Activated CD4-positive, alpha-beta T cell treated with anti-CD3 and anti-CD28 coated beads for 24 hours (primary cell): ENCODE data around the gene LTA4H.
A peak's percentile ranks its signal among the peaks of the same experiment; 100 is the strongest.

ENCODE experiments used
- DNase-seq, 2 donors: peaks; one replicate each; pipeline ENCODE4 v3.0.0-alpha.2; 2020; ENCODE audit warnings: low read depth in 2 of 2

LTA4H gene

DNA sequence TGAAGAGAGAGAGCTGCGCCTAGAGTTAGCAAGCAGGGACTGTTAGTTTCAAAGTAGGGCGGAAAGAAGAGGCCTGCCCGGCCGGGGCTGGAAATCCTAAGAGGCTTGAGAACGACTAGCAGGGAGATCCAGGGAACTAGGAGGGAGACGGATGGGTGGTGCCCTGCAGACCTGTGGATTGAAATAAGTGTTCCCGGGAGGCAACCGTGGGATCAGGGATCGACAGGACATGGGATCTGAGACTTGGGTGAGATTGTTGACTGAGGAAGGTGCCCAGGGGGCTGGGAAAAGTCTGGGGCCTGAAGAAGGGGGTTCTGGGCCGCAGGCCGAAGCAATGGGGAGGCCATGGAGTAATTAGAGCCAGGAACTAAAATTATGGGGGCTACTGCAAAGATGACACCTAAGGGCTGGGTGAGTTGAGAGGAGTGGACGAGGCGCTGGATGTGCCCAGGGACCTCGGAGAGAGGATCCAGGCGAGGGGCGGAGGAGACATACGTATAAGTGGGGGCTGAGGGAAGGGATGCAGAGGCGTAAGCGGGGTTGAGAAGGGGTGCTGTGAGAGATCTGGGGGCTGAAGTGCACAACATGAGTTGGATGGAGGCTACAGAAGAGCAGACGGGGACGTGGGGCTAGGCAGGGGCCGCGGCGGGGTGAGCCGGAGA, 635 bp downstream of the LTA4H start:
- no peak for DNase-seq

DNA sequence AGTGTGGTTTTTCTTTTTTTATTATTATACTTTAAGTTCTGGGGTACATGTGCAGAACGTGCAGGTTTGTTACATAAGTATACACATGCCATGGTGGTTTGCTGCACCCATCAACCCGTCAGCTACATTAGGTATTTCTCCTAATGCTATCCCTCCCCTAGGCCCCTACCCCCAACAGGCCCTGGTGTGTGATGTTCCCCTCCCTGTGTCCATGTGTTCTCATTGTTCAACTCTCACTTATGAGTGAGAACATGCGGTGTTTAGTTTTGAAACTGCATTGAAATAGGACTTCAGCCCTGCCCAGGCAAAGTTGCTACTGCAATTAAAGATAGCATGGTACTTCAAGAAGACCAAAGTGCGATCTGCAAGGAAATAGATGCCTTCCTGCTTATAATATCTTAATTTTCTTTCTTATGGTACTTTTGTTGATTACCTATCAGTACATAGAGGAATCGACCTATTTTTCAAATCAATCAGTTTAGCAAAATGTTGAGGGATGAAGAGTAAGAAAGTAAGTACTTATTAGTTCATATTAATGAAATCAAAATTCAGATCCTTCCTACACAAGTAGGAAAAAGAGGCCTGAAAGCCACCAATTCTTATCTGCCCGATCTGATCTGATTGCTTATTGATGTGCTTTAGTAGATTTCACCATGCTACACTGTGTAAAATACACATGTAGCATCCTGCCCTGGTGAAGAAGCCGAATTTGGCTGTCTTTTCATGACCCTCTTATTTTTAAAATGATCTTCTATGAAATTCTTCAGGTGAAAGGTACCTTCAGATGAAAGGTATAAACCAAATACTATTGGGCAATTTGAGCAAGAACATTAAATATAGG, 1.6 kb downstream of the LTA4H start:
- no peak for DNase-seq

DNA sequence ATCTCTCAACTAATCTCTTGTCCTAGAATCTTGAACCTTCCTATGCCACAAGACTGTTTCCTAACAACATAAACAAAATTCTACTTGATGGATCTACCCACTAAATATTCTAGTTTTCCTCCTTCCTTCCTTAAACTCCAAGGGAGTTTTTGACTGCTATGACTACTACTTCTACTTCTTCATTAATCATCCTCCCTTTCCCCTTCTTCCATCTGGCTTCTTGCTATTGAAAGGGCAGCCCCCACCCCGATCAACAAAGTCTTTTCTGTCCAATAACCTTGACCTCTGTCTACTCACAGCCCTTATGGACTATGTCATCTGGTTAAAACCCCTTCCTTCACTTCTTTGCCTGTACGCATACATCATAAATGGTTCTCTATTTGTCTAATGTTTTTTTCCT, 5.6 kb downstream of the LTA4H start:
- DNase-seq, result no peak

DNA sequence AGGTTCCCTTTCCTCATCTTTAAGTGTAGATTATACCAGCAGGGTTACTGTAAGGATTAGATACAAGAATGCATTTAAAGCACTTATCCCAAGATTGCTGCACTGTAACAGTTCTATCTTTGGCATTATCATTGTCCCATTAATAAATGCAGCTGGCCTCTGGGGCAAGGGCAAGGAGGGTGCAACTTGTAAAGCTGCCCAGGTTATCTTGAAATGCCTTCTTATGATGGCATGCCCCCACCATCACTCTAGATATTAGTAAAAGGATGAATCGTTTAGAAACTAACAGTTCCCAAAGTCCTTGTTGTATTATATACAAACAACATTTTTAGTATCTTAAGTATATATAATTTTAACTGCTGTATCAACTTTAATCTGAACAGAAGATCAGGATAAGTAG, 6.8 kb downstream of the LTA4H start:
- no peak for DNase-seq

DNA sequence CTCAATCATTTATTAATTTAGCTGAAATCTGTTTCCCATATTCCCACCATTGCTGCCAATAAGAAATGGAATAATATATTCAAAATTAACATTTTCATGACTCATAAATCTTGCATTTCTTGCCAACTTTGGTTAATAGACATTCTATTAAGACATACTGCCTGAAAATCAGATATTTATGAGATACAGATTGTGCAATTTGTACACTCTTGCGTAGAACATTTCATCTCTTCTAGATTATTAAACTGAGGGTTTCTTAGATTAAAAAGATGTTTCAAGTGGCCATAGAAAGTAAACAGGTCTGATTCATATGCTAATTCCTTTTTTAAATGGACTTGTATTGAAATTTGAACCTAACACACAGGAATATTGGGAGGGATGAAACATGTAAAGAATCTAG, 9.1 kb downstream of the LTA4H start:
- DNase-seq, result no peak

DNA sequence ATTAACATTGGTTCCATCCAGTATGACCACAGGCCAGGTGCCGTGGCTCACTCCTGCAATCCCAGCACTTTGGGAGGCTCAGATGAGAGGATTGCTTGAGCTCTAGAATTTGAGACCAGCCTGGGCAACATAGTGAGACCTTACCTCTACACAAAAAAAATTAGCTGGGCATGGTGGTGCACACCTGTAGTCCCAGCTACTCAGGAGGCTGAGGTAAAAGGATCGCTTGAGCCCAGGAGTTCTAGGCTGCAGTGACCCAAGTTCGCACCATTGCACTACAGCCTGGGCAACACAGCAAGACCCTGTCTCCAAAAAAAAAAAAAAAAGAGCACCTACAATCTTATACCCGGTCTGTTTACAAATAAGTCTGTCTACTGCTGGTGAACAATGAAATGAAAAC, 9.9 kb downstream of the LTA4H start:
- DNase-seq, result no peak

DNA sequence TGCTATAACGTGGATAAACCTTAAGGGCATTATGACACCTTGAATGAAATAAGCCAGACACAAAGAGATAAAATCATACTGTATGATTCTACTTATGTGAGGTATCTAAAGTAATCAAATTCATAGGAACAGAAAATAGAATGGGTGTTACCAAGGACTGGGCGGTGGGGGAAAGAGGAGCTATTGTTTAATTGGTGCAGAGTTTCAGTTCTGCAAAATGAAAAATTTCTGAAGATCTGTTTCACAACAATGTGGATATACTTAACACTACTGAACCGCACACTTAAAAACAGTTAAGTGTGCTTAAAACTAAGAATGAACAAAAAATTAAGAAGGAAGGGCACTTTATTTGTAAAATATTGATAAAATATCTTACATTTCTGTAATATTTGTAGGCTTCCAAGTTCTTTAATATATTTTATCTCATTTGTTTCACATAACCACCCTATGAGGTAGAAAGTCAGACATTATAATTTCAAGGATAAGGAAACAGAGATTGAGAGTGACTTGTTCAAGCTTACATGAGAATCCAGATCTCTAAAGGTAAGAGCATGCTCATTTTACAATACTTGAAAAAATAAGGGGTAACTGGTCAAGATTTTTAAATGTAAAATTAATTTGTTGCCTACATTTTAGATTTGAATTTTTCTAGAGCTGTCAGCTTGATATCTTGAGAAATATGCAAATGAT, 14.9 kb downstream of the LTA4H start:
- DNase-seq, result no peak

DNA sequence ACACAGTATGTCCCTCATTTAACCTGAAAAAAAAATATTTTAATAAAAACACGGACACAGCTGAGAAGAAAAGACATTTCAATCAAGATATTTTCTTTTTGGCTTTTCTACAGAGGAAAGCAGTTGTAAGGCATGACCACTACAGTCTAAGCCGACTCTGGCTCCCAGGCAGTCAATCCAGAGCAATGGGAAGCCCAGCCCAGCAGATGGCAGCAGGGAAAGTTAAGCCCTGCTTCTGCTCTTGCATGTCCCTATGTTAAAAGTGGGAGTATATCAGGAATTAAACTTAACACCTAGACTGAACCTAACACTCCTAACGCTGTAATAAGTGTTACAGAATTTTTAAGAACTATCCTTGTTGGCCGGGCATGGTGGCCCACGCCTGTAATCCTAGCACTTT, 19.7 kb downstream of the LTA4H start:
- no peak for DNase-seq

DNA sequence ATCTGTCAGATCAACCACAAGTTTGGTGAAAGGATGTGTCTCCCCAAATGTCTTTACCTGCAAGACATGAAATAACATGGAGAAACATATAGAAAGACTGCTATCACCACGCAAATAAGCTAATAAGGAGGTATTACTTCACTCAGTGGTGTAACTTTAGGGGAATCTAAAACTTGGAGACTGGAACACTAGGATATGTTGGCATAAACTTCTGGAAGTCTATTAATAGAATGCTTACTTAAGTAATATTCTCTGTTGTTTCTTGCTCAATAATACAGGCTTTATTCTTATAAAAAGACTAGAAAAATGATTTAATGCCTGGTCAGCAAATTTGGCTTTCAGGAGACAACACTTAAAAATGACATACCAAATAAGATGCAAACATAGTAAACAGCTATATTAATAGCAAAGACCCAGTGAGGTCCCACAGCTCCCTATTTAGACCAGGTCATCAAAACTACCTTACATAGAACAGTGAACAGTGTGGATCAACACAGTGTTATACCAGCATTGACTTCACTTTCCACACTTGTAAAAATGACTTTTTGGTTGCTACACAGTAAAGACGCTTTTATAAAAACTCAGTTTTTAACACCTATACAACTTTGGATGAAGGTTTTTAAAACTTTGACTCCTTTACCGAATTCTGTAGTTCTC, 20.3 kb downstream of the LTA4H start:
- no peak for DNase-seq

DNA sequence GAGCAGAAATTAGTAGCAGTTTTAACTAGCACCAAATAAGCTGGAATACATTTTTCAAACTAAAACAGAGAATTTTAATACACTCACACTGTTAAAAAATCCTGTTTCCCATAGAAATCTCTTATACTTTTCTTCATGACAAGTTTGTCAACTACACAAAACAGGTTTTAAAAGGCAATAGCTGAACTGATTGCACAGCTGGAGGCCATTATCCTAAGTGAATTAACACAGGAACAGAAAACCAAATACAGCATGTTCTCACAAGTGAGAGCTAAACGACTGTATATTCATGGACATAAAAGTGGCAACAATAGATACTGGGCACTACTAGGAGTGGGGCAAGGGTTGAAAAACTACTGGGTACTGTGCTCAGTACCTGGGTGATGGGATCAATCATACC, 27.7 kb downstream of the LTA4H start:
- no peak for DNase-seq

DNA sequence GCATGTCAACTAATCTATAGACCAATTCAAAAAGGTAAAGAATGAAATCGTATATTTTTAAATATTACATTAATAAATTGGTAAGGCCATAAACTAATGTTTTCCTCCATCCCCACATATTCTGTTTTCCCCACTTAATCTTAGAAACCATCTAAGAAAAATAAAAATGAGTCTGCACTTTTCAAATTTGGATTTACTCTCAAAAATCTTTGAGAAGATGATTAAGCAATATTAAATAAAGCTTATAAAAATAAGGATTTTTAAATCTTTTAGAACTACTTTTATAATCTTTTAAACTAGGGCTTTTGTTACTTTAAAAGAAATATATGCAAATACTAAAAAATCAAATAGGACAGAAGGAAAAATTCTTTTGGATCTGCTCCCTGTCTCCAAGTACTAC, 28.7 kb downstream of the LTA4H start:
- no peak for DNase-seq

DNA sequence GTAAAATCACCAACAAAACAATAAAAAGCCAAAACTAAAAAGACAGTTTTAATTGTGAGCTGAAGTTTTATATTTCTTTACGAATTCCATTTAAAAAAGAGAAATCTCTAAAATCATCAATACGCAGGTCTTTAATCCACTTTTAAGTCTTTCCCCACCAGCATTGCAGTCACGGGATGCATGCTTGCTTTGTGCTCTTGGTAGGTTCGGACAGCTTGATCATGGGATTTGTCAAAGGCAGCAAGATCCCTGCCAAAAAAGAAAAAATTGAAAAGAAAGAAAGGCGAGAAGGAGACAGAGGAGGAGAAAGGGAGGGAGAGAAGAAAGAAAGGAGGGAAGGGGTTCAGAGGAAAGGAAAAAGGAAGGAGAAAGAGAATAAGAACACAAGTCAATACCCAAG, 34.5 kb downstream of the LTA4H start:
- no peak for DNase-seq

DNA sequence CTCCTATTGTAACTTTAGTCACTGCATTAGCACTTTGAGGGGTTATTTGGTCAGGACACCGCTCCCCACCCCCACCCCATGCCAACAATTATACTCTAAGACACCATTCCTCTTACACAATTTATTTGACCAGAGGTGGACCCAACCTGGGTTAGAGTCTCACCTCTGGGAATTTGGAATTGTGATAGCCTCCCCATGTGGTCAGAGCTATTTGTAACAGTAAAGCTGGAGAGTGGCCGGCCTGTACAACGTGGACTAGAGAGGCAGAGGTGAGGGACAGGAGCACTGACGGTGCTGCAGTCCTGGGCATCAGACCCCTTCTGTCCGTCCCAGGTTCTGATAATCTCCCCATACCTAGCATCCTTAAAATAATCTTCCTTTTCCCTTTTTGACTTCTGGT, 35.9 kb downstream of the LTA4H start:
- DNase-seq, result no peak

DNA sequence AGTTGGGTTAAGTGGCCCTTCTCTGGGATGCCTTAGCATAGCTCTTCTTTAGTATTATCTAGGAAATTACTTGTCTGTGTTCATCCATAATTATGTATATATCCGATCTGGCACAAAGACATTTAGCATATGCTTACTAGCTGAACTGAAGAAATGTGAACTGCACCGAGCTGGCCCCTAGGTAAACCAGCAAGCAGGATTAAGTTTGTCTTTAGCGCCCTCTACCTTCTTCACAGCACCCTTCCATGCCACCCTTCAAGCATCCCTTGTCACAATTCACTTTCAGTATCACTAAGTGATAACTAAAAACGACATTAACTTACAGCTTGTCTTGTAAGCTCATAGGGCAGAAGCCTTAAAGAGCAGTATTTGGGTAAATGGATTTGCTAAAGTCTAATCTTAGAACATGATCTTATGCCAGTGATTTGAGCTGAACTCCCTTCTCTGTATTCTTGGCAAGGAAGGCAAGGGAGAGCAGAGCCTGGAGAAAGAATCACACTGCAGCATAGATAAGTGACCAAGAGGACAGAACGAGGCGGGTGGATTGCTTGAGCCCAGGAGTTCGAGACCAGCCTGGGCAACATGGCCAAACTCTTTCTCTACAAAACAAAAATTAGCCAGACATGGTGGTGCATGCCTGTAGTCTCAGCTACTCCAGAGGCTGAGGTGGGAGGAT, 36.6 kb downstream of the LTA4H start:
- DNase-seq, result peak; percentile 8 to 24

DNA sequence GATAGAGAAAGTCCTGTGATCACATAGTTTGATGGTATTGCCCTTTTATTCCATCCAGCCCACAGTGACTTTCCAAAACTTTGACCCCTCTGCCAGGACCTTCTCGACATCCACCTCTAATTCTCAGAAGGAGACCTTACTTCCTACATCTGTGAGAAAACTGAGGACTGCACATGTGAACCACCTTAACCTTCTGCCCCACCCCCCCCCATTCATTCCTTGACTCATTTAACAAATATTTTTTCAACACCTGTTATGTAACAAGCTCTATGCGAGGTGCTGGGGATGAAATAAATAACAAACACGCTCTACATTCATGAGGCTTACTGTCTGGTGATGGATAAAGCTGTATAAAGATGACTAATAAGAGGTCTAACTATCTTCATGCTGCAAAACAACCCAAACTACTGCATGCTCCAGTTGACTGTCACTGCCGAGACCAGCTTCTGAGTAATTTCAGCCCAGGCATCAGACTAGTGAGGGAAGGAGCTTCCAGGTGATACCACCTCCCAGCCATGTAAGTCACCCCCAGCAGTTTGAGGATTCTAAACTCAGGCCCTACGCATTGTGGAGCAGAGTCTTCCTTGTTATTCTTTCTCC, 37.4 kb downstream of the LTA4H start:
- no peak for DNase-seq

DNA sequence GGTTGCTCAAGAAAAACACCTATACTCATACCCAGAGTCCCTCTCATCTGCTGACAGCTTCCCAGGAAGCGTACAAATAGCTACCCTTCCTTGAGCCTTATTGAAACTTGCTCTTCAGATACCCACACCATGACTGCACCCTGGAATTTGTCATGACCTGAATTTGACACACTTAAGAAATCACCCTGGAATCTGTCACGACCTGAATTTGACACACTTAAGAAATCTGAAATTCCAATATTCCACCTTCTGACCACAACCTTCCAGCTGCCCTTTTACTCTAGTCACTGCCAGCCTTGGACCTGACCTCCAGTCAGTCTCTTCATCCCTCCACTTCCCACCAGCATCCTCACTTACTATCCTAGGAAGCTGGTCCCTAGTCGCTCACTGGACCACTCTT, 38.1 kb downstream of the LTA4H start:
- no peak for DNase-seq

DNA sequence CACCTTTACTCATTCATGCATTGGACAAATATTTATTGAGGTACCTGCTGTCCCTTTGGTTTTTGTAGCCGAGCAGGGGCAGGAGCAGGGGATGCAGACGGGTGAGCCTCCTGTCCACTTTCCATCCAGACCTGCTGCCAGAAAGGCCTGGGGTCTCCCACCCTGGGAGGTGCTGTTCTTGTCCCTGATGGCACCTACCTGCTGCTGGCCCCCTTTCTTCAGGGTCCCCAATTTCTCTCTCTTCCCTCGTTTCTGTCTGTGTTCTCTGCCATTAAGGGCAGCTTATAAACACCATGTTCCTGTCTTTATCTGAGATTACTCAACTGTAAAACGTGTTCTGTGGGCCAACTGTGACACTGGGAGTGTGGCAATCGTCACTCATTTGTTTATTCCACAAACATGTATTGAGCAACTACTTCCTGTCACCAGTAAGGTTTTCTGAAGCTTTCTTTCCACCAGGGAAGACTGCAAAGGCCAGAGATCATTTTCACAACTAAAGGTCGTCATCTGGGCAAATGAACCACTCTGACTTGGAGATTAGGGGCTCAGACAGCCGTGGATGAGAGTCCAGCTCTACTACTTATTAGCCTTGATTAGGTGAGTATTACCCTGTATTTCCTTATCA, 39.2 kb downstream of the LTA4H start, which contains the start of gene HAL:
Gene HAL, minus strand, starts transcription at position 311 of the 625 bp plus-strand sequence. CDS start 434 bp downstream, outside the sequence.
- no peak for DNase-seq

DNA sequence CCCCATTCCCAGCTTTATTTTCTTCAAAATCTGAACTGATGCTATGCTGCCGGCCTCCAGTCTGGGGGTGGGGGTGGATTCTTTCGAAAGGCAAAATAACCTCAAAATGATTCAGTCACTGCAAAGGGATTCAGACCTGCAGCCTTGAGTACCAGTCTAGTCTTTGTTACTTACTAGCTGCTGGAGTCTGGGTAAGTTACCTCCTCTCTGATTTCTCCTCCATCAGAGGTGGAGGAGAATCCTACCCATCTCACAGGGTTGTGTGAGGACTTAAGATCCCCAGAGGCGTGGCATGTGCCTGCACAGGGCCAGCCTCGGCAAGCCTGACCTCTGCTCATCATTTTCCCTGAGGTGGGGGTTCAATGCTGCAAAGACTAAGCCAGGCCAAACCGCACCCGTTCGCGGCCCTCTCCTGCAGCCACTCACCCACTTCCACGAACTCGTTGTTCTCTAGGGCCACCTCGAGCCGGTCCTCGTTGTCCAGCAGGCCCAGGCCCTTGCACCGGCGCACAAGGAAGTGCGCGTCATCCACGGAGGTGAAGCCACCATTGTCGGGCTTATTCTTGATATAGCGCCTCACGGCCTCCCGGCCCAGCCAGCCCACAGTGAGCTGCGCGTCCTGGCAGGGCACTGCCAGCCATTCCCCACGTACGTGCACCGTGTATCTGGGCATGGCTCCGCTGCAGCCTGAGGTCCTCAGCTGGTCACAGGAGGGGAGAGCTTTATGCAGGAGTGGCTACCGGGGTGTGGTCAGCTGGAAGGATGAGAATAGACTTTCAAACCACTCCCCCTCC, 40.0 kb downstream of the LTA4H start:
- DNase-seq, result no peak

DNA sequence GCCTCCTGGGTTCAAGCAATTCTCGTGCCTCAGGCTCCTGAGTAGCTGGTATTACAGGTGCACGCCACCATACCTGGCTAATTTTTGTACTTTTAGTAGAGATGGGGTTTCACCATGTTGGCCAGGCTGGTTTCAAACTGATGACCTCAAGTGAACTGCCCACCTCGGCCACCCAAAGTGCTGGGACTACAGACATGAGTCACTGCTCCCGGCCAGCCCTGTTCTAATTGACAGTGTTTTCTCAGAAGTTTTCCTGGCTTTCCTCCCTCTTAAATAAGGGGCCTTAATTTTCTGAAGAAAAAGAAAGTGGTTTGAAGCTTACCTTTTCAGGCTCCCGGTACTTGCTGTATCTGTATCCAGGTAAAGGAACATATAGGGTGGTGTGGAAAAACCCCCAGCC, 40.9 kb downstream of the LTA4H start:
- no peak for DNase-seq

DNA sequence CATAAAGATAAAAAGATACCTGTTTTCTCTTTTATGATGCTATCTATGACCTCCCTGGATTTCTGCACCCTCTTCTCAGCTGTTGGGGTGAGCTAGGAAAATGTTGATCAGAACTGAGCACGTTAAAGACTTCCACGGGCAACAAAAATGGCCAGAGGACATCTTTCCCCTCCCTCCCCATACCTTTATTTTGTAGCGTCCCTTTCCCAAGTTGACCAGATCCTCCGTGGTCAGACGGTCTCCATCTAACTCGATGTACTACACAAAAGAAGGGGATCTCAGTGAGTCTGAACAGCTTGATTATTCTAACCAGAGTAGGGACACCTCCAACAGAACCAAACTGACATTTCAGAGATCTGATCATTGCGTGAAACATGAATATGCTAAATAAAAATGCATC, 41.5 kb downstream of the LTA4H start:
- no peak for DNase-seq
